K562 (cell line): ENCODE data around the gene NPAS2. TPM values are rescaled to one million over a fixed set of nuclear protein-coding genes. Genes with fewer than 3 reads are reported as not detected.

Experiments used
- ATAC-seq: fragments of 200-7000 bp; cut with Tn5 transposase; 3 replicates; pipeline ENCODE4 v1.9.1; 2020; ENCODE audit warnings: moderate library complexity
- BruUV-seq: library from RNA; stranded (reverse); fragments of 400-500 nt; replicated peaks from 2 replicates; lab custom pipeline; 2021; lab: Mats Ljungman, UMichigan
- CTCF ChIA-PET: fragments of 300-600 bp; formaldehyde crosslinking; extraction: SDS; loops from one replicate; lab custom pipeline; 2021; ENCODE audit warnings: low intra/inter-chr PET ratio; lab: Yijun Ruan, JAX
- POLR2A ChIA-PET: fragments of 300-600, 350-650 bp; sonication (Branson Sonifier 250); formaldehyde crosslinking; extraction: SDS; loops from one replicate; lab custom pipeline; 2021; ENCODE audit warnings: antibody characterized with exemption, inconsistent platforms; lab: Yijun Ruan, JAX
- DNase-seq, 4 experiments: peaks; one replicate each; pipeline versions ENCODE4 v3.0.0 to v3.0.0-alpha.2; 2011 to 2018; ENCODE audit warnings: low spot score in 3 of 4, mixed read lengths in 3 of 4; ENCODE audit errors: extremely low read depth in 1 of 4
- FAIRE-seq: peaks from 2 replicates; lab custom pipeline; 2011; peaks lifted over from hg19 to GRCh38; lab: Jason Lieb, UNC
- H2AFZ ChIP-seq: 2 replicates; pipeline ENCODE4 v1.6.0; 2011; ENCODE audit warnings: low read depth, low read length, control low read depth, inconsistent platforms
- H3K27ac ChIP-seq: fragments of 200-600 bp; 3 replicates; pipeline ENCODE4 v1.8.0; 2011; ENCODE audit warnings: low read depth, mild to moderate bottlenecking, control low read depth, inconsistent platforms, low read length, moderate library complexity, mixed read lengths; ENCODE audit errors: extremely low read depth
- H3K27me3 ChIP-seq, 2 experiments: fragments of 300-600 bp in 1 of 2; 2 replicates in 1 of 2; 3 replicates in 1 of 2; pipeline versions ENCODE4 v1.6.0 to v1.8.0; 2011; ENCODE audit warnings: inconsistent platforms in 2 of 2, low read length in 2 of 2, mild to moderate bottlenecking in 1 of 2, mixed read lengths in 1 of 2, moderate library complexity in 1 of 2; ENCODE audit not compliant: control insufficient read depth in 2 of 2, insufficient read depth in 2 of 2
- H3K36me3 ChIP-seq: fragments of 300-600 bp; 3 replicates; pipeline ENCODE4 v1.8.0; 2011; ENCODE audit warnings: mild to moderate bottlenecking, low read length, inconsistent platforms; ENCODE audit not compliant: control insufficient read depth, insufficient read depth
- H3K4me1 ChIP-seq, 2 experiments: fragments of 200-600 bp in 1 of 2; replicated peaks in 1 of 2; 2 replicates in 1 of 2; 3 replicates in 1 of 2; pipeline versions ENCODE4 v1.5.1 to v1.8.0; 2011; ENCODE audit warnings: inconsistent platforms in 2 of 2, low read length in 2 of 2, mild to moderate bottlenecking in 1 of 2, mixed read lengths in 1 of 2, moderate library complexity in 1 of 2; ENCODE audit not compliant: control insufficient read depth in 2 of 2, insufficient read depth in 2 of 2
- H3K4me2 ChIP-seq: 2 replicates; pipeline ENCODE4 v1.6.1; 2011; ENCODE audit warnings: low read length, control low read depth, inconsistent platforms, mixed read lengths; ENCODE audit not compliant: insufficient read depth
- H3K4me3 ChIP-seq: fragments of 200-600 bp; sonication (generic), shearing (Covaris generic); 2 replicates; pipeline ENCODE4 v1.5.1; 2016; ENCODE audit warnings: control low read depth, inconsistent platforms
- H3K79me2 ChIP-seq: fragments of 200-600 bp; 3 replicates; pipeline ENCODE4 v1.8.0; 2011; ENCODE audit warnings: low read length, inconsistent platforms; ENCODE audit not compliant: control insufficient read depth, insufficient read depth
- H3K9ac ChIP-seq, 2 experiments: 2 replicates each; pipeline versions ENCODE4 v1.6.0 to v1.6.1; 2011; ENCODE audit warnings: low read depth in 2 of 2, low read length in 2 of 2, control low read depth in 1 of 2, inconsistent platforms in 1 of 2, mild to moderate bottlenecking in 1 of 2, mixed read lengths in 1 of 2; ENCODE audit not compliant: insufficient read depth in 1 of 2
- H3K9me1 ChIP-seq: one replicate; pipeline ENCODE4 v1.6.0; 2011; ENCODE audit warnings: inconsistent platforms, mild to moderate bottlenecking, low read length, moderate library complexity; ENCODE audit not compliant: control insufficient read depth, insufficient read depth
- H3K9me3 ChIP-seq: replicated peaks from 2 replicates; pipeline ENCODE4 v1.5.1; 2011; ENCODE audit warnings: low read depth, low read length, inconsistent platforms; ENCODE audit not compliant: control insufficient read depth, insufficient read depth
- H4K20me1 ChIP-seq: replicated peaks from 2 replicates; pipeline ENCODE4 v1.6.1; 2011; ENCODE audit warnings: low read length, inconsistent platforms, mixed read lengths; ENCODE audit not compliant: control insufficient read depth, insufficient read depth
- BRD4 ChIP-seq: fragments of 200-600 bp; sonication (generic); IDR thresholded peaks from 2 replicates; pipeline ENCODE4 v1.6.1; 2017; ENCODE audit warnings: inconsistent platforms
- KDM5B ChIP-seq: fragments of 200-600 bp; sonication (generic); IDR thresholded peaks from 2 replicates; pipeline ENCODE4 v1.6.1; 2012; ENCODE audit warnings: low read depth, mild to moderate bottlenecking, moderate library complexity, low read length, control low read depth, inconsistent platforms; ENCODE audit not compliant: insufficient replicate concordance
- NCOA1 ChIP-seq: fragments of 450-650 bp; IDR thresholded peaks from 2 replicates; pipeline ENCODE4 v1.6.1; 2016; ENCODE audit warnings: low read depth
- NCOR1 ChIP-seq: fragments of 450-650 bp; IDR thresholded peaks from 2 replicates; pipeline ENCODE4 v1.6.1; 2016; ENCODE audit warnings: mild to moderate bottlenecking, moderate library complexity
- NONO ChIP-seq, 2 experiments: fragments of 200-400 bp in 1 of 2; fragments of 450-650 bp in 1 of 2; formaldehyde crosslinking in 1 of 2; IDR thresholded peaks; 2 replicates each; pipeline ENCODE4 v1.6.1; 2017; ENCODE audit warnings: low read depth in 2 of 2, mild to moderate bottlenecking in 2 of 2, moderate library complexity in 2 of 2, low read length in 1 of 2
- XRCC3 ChIP-seq: fragments of 450-650 bp; IDR thresholded peaks from 2 replicates; pipeline ENCODE4 v1.6.1; 2017; ENCODE audit warnings: mild to moderate bottlenecking, moderate library complexity
- ZHX1 ChIP-seq: fragments of 150-350 bp; conservative IDR thresholded peaks from 2 replicates; pipeline ENCODE4 v1.6.1; 2014; ENCODE audit warnings: low read length
- ZNF133 ChIP-seq: fragments of 250-450 bp; sonication (Bioruptor Pico); IDR thresholded peaks from 2 replicates; pipeline ENCODE4 v1.4.0; 2020; ENCODE audit warnings: mild to moderate bottlenecking
- ZNF143 ChIP-seq: sonication (generic); formaldehyde crosslinking; IDR thresholded peaks from 2 replicates; pipeline ENCODE4 v1.9.0; 2022; ENCODE audit warnings: mild to moderate bottlenecking, missing genetic modification reagents
- WGBS: fragments of 100-300 bp; shearing (Covaris generic); methylation state at CpG from one replicate; pipeline ENCODE4 v1.1.6; 2016; ENCODE audit warnings: low coverage, mixed read lengths; ENCODE audit not compliant: insufficient coverage; ENCODE audit errors: missing lambda C conversion rate; 5-methylcytosine and 5-hydroxymethylcytosine counted together
- in situ Hi-C: fragments of 300-500 bp; cut with MboI; formaldehyde crosslinking; loops from 4 replicates; pipeline ENCODE4 v1.15.0; 2018; ENCODE audit warnings: inconsistent platforms, mixed read lengths
- intact Hi-C: fragments of 100-400 bp; cut with micrococcal nuclease; formaldehyde crosslinking; loops from 2 replicates; pipeline ENCODE4 v1.14.2; 2022
- polyA plus RNA-seq, 8 experiments: library from polyadenylated mRNA; depleted of rRNA in 4 of 8; stranded (reverse) in 5 of 8; unstranded in 3 of 8; fragments of >200 nt; fragmentation: Nextera tagmentation in 2 of 8; fragmentation: Illumina TruSeq in 1 of 8; extraction: Ambion mirVana in 2 of 8; extraction: Trizol in 1 of 8; gene quantifications; 2 replicates each; pipeline versions ENCODE4 v1.2.1 to v1.2.3, GENCODE V29; 2011 to 2014; ENCODE audit warnings: inconsistent platforms in 1 of 8, missing spikeins in 1 of 8
- total RNA-seq, 7 experiments: library from RNA; depleted of rRNA in 6 of 7; stranded (reverse); fragments of >200 nt in 6 of 7; fragmentation: Illumina TruSeq in 2 of 7; extraction: Trizol in 2 of 7; gene quantifications; 2 replicates each; pipeline versions ENCODE4 v1.2.1 to v1.2.3, GENCODE V29; 2011 to 2021; ENCODE audit warnings: low replicate concordance in 1 of 7
- TF ChIP-seq, protein P1 (sequence below): fragments of 450-650 bp; formaldehyde crosslinking; IDR thresholded peaks from 2 replicates; pipeline ENCODE4 v1.4.0; 2020; ENCODE audit warnings: mild to moderate bottlenecking, moderate library complexity
- TF ChIP-seq, protein P2 (sequence below), 2 experiments: IDR thresholded peaks; 2 replicates each; pipeline ENCODE4 v1.6.1; 2011; ENCODE audit warnings: borderline replicate concordance in 1 of 2, control low read depth in 1 of 2, low read depth in 1 of 2, low read length in 1 of 2, mild to moderate bottlenecking in 1 of 2, mixed read lengths in 1 of 2, moderate library complexity in 1 of 2; ENCODE audit not compliant: insufficient read depth in 1 of 2, insufficient read length in 1 of 2, poor library complexity in 1 of 2, severe bottlenecking in 1 of 2; ENCODE audit errors: extremely low read depth in 1 of 2
- TF ChIP-seq, protein P3 (sequence below): fragments of 250-450 bp; sonication (Bioruptor Pico); IDR thresholded peaks from 2 replicates; pipeline ENCODE4 v1.8.0; 2022; ENCODE audit warnings: moderate library complexity, mild to moderate bottlenecking, inconsistent platforms

Gene NPAS2
- total and polyA plus RNA-seq, 9 of the 15 experiments (the other 6 are each of a cell fraction or from before 2014, with no cell fraction given) = 0.06 to 0.29 (median 0.07) TPM; not detected in 5

GRCh38 chr2:100967716-100968115, 147.8 kb downstream of the NPAS2 start:
- H3K36me3 ChIP-seq = no peaks in the 10 kb centered on the region
- peaks cover 0 to 3% of the 10 kb centered on the region in 2 experiments; a peak in 1 of 5 replicates for H3K4me1 ChIP-seq
- no peak overlapping the region for H3K9ac ChIP-seq
- H3K9me3 ChIP-seq = no peaks in the 10 kb centered on the region
- ChIA-PET POLR2A (no interaction called here), CTCF (no interaction called here)
- WGBS = 2% methylated on average over 8 of the region's 8 CpGs
- H4K20me1 ChIP-seq = no peaks in the 10 kb centered on the region
- H3K79me2 ChIP-seq = no peaks in the 10 kb centered on the region
- FAIRE-seq (no peak), ATAC-seq (no peak), DNase-seq (no peak)
- no peak overlapping the region for H2AFZ ChIP-seq
- no peak overlapping the region for H3K4me2 ChIP-seq
- no peak overlapping the region for H3K4me3 ChIP-seq
- no TSS peak for BruUV-seq
- in situ Hi-C loops = no loop called here
- peaks cover 50 to 80% of the 10 kb centered on the region in 2 experiments; a peak in 4 of 5 replicates for H3K27me3 ChIP-seq
- H3K27ac ChIP-seq = no peak overlapping the region
- no peaks in the 10 kb centered on the region for H3K9me1 ChIP-seq
- intact Hi-C loops = no loop called here
- TF ChIP-seq NONO (IDR thresholded peaks at IDR 0.05; ENCODE audit: low read depth in 2 of 2, low read length in 1 of 2) = no peak
- no peak for TF ChIP-seq ZNF133 (CRISPR knock-in tag)
- no peak for TF ChIP-seq NCOR1
- TF ChIP-seq ZHX1 = no peak
- no peak for TF ChIP-seq BRD4
- TF ChIP-seq, protein P1, sequence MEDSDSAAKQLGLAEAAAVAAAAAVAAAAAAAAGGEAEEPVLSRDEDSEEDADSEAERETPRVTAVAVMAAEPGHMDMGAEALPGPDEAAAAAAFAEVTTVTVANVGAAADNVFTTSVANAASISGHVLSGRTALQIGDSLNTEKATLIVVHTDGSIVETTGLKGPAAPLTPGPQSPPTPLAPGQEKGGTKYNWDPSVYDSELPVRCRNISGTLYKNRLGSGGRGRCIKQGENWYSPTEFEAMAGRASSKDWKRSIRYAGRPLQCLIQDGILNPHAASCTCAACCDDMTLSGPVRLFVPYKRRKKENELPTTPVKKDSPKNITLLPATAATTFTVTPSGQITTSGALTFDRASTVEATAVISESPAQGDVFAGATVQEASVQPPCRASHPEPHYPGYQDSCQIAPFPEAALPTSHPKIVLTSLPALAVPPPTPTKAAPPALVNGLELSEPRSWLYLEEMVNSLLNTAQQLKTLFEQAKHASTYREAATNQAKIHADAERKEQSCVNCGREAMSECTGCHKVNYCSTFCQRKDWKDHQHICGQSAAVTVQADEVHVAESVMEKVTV (CRISPR knock-in tag) = no peak
- TF ChIP-seq, protein P2, sequence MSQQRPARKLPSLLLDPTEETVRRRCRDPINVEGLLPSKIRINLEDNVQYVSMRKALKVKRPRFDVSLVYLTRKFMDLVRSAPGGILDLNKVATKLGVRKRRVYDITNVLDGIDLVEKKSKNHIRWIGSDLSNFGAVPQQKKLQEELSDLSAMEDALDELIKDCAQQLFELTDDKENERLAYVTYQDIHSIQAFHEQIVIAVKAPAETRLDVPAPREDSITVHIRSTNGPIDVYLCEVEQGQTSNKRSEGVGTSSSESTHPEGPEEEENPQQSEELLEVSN (IDR thresholded peaks at IDR 0.05; ENCODE audit: borderline replicate concordance in 1 of 2, extremely low read depth in 1 of 2, insufficient read depth in 1 of 2, insufficient read length in 1 of 2, low read depth in 1 of 2, low read length in 1 of 2, poor library complexity in 1 of 2, severe bottlenecking in 1 of 2) = no peak
- no peak for TF ChIP-seq KDM5B
- TF ChIP-seq, protein P3, sequence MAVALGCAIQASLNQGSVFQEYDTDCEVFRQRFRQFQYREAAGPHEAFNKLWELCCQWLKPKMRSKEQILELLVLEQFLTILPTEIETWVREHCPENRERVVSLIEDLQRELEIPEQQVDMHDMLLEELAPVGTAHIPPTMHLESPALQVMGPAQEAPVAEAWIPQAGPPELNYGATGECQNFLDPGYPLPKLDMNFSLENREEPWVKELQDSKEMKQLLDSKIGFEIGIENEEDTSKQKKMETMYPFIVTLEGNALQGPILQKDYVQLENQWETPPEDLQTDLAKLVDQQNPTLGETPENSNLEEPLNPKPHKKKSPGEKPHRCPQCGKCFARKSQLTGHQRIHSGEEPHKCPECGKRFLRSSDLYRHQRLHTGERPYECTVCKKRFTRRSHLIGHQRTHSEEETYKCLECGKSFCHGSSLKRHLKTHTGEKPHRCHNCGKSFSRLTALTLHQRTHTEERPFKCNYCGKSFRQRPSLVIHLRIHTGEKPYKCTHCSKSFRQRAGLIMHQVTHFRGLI (CRISPR knock-in tag) = no peak
- TF ChIP-seq NCOA1 = no peak
- TF ChIP-seq ZNF143 = no peak
- TF ChIP-seq XRCC3 = no peak
